Hypothalamus (tissue), 51 donors: ENCODE data around the gene HTR1D.

Experiments used
- DNase-seq, 51 donors: peaks; one replicate each; lab custom pipeline; 2025; lab: John Stamatoyannopoulos, UW

HTR1D gene

DNA sequence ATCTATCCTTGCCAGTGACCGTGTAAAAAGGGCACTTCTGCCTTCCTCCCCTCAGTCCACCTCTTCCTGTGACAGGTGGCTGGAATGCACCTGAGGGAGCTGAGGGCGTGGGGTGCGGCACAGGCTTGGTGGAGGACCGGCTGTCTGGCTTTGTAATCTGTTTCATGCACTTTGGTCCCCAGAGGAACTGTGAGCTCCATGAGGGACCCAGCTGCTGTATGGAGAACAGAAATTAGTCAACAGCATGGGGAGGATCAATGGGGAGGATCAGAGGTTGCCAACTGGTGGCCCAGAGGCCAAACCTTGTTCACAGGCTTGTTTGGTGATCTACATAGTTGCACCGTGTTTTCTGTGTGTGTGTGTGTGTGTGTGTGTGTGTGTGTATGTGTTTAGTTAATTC lies 29.7 kb downstream of the HTR1D start:
- DNase-seq: no peak

DNA sequence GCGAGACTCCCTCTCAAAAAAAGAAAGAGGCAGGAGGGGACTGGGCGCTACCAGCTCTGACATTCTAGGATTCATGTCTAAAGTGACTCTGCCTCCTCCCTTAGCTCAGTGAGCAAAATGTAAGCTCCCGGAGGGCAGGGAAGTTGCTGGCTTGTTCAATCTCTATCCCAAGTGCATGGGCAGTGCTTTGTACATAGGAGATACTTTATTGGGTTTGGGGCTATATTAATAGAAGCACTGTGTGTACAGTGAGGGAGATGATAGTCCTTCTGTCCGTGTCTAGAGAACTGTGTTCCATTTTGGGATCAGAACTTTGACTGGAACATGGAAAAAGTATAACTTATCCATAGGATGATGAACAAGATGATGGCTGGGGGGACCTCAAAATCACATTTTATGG lies 31.9 kb downstream of the HTR1D start:
- no peak for DNase-seq

DNA sequence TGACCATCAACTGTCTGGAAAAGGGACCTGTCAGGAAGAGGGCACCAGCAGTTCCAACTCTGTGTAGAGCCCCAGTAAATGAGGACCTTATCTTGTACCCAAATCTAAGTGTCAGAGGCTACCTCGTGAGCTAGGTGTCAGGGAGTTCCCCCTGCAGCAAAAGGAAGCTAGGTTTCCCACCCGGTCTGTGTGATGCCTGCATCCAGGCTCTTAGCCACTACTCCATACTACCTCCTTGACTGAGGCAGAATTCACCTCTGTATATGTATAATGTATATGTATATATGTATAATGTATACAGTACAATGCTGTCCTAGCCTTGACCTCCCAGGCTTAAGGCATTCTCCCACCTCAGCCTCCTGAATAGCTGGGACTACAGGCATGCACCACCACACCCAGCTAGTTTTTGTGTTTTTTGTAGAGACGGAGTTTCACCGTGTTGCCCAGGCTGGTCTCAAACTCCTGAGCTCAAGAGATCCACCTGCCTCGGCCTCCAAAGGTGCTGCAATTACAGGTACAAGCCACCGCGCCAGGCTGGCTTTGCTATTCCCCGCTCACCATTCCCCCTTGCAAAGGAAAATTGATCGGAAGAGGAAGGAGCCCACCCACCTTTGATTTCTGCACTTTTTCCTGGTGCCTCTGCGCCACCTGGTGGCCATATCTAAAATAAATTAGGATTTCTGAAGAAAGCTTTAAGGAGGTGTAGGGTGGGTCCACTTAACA lies 32.9 kb downstream of the HTR1D start:
- peak in 14 of 51 donors; percentile 1 to 30 (median 11) for DNase-seq

DNA sequence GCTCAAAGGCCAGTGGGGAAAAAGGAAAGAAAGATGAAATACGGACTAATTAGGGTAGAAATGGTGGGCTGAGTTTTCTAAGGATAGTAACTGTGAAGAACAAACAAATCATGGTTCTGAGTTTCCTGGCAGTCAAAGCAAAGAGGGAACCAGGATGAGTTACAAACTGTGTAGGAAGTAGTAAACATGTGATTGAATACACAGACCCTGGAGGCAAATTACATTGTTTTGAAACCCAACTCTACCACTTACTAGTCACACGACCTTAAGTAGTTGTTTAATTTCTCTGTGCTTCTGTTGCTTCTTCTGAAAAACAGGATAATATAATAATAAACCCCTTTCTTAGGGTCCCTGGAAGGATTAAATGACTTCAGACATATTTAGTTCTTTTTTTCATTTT lies 37.4 kb downstream of the HTR1D start:
- DNase-seq: no peak

DNA sequence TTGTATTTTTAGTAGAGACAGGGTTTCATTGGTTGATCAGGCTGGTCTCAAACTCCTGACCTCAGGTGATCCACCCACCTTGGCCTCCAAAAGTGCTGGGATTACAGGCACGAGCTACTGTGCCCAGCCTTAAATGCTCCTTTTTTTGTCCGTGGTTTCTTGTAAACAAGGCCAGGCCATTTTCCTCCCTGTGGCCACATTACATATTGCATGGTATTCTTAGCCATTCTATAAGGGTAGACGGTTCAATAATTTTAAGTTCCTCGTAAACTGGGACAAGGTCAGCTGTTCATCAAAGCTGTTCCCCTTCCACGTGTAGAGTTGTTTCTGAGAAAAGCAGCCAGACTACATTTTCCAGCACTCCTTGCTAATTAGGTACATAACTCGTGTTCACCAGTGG lies 38.4 kb downstream of the HTR1D start:
- no peak for DNase-seq

DNA sequence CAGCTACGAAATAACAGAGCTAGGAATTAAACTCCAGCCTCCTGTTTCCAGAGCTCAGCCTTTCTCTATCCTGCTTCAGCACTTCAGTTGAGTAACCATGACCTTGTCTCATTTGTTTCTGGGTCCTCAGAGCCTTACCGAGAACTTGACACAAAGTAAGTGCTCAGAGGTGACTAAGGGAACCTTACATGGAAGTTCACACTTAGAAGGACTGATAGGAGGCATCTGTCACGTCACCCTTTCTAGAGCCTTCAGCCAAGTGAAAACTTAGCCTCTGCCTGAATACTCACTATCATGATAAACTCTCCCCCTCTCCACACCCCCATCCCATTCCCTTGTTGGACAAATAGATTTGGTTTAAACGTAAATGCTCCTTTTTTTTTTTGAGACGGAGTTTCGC lies 38.9 kb downstream of the HTR1D start:
- DNase-seq: no peak

DNA sequence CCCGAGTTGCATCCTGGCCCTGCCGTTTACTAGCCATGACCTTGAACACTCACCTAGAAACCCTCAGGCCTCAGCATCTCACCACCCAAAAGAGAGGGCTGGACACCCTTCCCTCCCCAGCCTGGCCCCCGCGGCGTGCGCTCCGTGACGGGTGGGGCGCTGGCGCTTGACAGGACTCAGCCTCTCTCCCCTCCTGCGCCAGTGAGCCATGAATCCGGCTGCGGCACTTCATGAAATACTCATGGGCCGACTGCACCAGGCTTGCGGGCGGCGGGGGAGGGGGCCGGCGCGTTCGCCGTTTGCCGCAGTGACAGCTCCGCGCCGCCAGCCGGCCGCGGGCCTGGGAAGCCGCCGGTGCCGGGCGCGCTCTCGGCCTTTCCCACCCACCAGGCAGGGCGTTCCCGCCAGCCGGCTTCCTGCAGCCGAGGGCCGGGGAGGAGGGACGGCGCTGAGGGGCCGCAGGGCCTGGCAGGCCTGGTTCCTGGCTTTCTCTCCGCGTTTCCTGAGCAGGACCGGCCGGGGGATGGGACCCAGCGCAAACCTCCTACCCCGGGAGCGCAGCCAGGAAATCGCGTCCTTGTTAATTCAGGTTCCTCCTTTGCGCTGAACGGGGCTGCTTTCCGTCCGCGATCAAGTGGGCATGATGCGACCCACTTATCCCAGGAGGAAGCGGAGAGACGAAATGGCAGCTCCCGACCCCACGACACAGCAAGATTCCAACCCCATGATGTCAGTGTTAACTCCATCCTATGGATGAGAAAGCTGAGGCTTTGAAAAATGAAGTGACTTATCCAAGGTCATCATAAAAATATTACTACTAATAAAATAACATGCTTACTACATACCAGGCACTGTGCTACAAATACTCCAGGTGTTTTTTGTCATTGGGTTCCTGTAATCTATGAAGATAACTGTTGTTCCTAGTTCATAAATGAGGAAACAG lies 39.6 kb downstream of the HTR1D start:
- DNase-seq: peak in 41 of 51 donors; percentile 16 to 89 (median 56)

DNA sequence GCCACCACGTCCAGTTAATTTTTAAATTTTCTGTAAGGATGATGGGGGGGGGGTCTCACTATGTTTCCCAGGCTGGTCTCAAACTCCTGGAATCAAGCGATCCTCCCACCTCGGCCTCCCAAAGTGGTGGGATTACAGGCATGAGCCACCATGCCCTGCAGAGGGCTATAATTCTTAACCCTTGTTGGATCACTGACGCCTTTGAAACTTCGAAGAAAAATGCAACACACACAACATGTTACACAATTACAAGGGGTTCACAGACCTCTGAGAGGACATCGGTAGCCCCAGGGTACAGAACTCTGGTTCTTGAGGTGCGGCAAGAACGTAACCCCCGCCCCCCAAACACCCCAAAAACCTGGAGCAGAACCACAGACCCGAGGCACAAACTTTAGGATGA lies 40.3 kb downstream of the HTR1D start:
- no peak for DNase-seq

DNA sequence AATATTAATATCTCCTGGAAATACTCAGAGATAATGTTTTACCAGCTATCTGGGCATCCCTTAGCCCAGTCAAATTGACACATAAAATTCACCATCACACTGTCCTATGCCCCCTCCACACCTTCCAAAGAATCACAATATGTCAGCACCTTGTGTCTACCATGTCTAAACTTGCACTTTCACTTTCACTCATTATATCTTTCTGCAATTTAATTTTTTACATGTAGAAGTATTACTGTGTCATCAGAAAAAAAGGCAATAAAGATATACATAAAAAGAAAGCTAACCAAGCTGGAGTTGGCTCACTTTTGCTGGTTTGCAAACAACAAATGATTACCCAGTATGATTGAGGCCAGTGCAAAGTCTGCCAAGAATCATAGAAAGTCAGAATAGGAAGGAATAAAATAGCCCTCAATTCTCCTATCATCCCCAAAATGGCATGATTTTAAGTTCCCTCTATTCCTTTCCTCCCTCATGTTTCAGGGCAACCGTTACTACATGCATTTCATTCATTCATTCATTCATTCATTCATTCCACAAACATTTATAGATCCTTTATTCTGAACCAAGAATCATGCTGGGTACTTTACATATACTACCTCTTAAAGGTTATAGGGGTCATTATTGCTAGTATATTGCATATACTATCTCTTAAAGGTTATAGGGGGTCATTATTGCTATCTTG lies 42.7 kb downstream of the HTR1D start:
- no peak for DNase-seq

DNA sequence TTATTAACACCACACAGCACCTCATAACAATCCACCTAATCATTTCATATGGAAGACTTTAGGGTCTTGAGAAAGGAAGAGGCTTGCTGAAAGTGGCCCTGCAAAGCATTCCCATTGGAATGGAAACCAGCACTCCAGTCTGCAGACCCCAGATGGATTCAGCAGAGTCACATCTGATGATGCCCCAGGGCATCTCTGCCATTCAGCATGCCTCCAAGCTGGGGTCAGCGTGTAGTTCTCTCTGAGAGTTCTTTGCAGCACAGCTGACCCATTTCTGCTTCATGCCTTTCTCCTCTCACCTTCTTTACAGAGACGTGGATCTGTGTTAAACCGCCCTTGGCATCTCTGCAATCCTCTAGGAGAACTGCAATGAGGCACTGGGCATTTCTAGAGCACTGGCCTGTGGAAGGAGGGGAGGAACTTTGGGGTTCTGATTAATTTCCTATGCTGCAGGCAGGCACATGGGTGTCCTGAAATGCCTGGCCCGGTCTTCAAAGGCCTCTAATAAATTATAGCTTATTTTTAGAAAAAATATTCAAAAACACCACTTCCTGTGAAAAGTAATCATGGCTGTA lies 46.0 kb downstream of the HTR1D start:
- no peak for DNase-seq

DNA sequence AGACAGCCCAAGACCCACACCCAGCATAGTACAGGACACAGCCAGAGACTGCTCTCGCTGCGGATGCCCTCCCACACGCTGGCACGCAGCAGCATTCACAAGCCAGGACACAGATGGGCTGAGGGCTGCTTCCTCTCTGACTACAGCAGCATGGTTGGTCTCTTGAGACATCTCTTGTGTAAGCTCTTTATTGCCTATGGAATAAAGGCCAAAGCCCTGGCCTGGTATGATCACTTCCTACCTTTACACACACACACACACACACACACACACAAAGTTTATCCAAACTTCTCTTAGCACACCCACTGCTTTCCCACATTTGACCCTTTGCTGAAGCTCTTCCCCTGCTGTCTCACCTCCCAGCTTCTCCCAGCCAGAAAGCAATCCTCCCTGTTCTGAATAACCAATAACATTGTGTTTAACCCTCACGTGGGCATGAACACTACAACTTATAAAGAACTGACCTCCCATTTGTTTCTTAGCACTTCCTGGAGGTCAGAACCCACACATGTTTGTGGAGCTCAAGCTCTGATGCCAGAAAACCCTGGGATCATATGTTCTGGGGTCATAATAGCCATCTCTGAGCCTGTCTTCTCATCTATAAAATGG lies 47.5 kb downstream of the HTR1D start:
- peak in 22 of 51 donors; percentile 3 to 67 (median 20) for DNase-seq

DNA sequence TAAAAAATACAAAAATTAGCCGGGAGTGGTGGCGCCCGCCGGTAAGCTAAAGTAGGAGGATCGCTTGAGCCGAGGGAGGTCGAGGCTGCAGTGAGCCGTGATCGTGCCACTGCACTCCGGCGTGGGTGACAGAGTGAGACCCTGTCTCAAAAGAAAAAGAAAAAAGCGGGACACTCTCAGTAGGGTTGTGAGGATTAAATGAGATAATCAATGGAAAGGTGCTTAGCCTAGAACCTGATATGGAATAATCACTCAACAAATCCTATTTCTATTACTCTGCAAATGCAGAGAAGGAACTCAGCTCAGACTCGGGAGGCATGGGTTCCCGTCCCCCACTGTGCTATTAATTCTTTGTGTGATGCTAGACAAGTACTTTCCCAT lies 48.1 kb downstream of the HTR1D start:
- DNase-seq: no peak

DNA sequence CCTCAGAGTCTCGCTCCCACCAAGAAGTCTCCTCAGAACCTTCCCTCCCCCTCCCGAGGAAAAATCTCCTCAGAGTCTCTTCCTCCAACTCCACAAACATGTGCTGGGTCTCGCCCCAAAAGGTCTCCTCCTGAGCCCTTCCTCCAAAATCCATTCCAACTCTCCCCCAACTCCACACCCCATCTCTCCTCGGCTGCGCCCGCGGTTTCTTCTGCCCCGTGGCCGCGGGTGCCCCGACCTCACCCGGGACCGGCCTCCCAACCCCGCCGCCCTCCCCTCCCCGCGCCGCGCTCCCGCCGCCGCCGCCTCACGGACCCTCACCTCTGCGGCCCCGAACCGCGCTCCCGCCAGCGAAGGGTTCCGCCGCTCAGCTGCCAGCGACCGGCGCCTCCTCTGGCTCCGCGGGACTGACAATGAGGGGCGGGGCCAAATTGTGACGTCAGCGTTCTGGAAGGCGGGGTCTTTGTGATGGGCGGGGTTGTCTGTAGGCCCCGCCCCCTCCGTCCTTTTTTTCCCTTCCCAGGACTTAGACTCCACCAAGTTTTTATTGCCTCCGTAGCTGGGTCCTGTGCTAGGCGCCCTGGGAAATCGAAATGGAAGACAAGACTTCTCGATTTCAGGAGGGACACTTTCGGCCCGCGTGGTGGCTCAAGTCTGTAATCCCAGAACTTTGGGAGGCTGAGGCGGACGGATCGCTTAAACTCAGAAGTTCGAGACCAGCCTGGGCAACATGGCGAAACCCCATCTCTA lies 48.7 kb downstream of the HTR1D start, which contains the start of gene LUZP1:
LUZP1 (minus strand) TSS at position 412 of the 750 bp plus-strand sequence.
- DNase-seq: peak; percentile 38 to 96 (median 87)

DNA sequence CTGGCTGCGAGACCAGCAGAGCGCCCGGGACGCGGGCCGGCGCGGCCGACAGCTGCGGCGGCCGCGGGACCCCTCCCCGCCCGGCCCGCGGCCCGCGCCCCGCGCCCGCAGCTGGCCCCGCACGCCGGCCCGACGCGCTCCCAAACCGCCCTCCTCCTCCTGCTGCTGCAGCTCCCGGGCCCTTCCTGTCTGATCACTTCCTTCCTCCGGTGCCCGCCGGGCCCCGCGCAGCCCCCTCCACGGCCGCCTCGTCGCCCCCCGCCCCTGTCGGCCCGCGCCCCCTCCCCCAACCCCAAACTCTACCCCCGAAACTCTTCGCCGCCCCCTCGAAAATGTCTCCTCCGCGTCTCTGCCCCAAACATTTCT lies 49.2 kb downstream of the HTR1D start:
- peak in 10 of 51 donors; percentile 8 to 50 (median 31) for DNase-seq

DNA sequence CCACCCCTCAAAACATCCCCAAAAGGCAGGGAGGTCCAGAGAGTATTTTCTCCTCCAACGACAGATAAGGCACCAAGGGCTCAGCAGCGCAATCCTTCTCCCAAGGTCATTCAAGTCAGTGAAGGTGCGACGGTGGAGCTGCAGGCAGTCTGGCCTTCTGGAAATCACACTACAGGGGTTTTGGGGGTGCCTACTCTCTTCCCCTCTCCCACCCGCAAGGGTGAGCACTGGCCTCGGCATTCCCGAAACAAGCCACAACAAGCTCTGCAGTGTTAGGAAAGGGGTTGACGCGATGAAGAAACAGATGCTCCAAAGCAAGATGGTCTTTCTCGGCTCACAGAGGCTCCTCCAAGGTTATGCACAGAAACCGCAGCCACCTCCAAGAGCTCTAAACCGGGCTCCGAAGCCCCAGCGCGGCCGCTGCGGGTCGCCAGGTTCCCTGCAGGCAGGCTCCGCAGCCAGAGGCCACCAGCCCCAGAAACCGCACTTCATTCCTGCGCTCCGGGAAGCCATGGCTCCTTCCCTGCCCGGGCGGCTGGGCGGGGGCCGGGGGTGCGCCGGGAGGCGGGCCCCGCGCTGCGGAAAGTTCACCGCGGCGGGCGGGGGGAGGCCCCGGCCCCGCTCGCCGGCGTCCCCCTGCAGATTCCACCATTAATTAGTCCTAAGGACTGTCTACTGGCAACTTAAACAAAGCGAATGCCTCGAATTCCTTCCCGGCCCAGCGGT lies 49.8 kb downstream of the HTR1D start:
- DNase-seq: peak in 34 of 51 donors; percentile 6 to 59 (median 28)

DNA sequence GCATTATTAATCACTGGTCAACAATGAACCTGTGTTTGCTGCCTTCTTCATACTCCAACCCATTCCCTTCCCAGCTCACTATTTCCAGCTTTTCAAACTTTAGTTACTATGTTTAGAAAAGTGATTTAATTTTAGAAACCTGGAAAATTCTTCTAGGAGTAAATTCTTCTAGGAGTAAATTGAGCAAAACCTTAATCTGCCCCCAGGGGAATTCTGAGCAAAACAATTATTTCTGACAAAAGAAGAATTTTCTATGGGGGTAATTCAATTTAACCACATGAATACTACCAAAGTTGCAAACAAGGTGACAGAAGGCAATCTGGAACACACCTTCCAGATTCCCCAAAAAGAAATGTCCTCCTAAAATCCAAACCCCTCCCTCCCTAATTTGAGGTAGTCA lies 50.4 kb downstream of the HTR1D start:
- DNase-seq: no peak

DNA sequence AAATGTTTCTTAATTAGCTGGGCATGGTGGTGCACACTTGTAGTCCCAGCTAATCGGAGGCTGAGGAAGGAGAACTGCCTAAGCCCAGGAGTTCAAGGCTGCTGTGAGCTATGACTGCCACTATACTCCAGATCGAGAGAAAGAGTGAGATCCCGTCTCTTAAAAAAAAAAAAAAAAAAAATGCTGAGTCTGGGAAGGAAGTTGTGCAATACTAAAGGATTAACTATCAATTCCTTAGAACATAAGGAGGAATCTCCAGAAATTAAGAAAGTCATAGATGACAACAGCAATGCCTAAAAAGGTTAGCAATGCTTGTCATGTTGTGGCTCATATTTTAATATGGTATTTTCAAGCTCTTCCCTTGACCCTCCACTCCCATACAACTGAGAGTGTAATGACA lies 53.9 kb downstream of the HTR1D start:
- no peak for DNase-seq

DNA sequence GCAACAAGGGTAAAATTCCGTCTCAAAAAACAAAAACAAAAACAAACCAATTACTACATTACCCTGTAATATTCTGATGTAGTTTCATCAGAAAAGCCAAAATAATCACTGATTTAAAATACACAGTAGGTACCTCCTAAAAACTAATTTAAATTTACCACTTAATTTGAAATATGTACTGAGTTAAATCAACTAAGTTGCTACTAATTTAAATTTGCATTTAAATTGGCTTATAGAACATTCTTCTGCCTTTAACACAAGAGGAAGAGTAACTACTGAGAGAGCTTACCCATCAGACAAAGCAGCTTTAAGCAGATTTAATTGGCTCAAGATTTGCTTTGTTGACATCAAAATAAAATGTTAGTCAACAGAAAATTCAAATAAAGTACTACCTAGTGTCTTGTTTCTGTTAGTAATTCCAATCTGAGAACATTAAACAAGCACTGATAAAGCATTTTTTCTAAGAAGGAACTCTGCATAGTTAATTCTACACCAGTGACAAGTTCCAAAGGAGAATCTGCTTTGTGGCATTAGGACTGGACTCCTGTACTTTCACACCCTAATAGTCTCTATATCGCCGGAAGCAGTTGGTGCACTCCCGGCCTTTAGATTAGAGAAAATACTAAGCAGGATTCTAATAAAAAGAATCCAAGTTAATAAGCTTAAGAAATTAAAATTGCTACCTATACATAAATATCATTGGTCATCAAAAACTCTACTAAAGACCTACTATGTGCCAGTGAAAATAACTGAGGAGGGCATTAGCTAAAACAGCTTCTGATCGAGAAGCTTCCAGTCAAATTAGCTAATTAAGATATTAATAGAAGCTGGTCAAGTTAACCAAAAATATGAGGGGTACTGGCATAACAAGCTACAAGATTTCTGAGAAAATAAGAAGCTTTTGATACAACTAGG lies 57.1 kb downstream of the HTR1D start:
- no peak for DNase-seq
